ENCODE results near the gene PDZRN3. TPM values are rescaled to one million over a fixed set of nuclear protein-coding genes. Genes with fewer than 3 reads are reported as not detected.
A peak's percentile ranks its signal among the peaks of the same experiment; 100 is the strongest.

The PDZRN3 gene
- total and polyA plus RNA-seq, 2 of the 13 experiments (the other 11 are each of a cell fraction or from before 2014, with no cell fraction given): not detected

DNA sequence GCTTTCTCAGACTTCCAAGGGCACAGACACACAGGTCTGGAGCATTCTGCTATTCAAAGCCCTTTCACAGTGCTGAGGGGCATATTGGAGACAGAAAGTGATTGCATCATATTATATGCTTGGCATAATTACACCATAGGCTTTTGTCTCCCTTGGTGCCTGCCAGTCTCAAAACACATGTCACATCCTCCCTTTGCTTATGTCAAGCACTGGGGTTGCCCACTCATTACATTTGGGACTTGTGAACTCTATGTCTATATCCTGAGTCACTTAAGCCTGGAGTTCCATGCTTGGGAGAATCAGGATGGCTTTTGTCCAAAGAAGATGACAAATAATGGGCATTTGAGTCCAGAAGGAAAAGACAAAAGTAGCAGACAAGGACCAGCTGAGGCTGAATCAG lies 12.3 kb upstream of the PDZRN3 start:
- Histone ChIP-seq H3K4me1 (ENCODE audit: insufficient read depth, low read length) (no peaks in the 10 kb centered on the region), H3K9ac (ENCODE audit: insufficient read depth, low read depth, low read length) (no peak overlapping the region), H3K36me3 (replicated peaks in 1 of 2; ENCODE audit: control insufficient read depth in 1 of 2, insufficient read depth in 2 of 2, low read length in 2 of 2) (no peaks in the 10 kb centered on the region), H3K27ac (ENCODE audit: extremely low read length, insufficient read depth, low read length) (no peak overlapping the region), H3K27me3 (ENCODE audit: control insufficient read depth in 1 of 2, insufficient read depth in 2 of 2, low read length in 2 of 2) (no peaks in the 10 kb centered on the region), H3K79me2 (ENCODE audit: insufficient read depth, low read length) (no peaks in the 10 kb centered on the region), H3K4me2 (ENCODE audit: low read depth, low read length) (no peak overlapping the region), H2AFZ (ENCODE audit: low read length) (no peak overlapping the region), H4K20me1 (ENCODE audit: insufficient read depth, low read length) (no peaks in the 10 kb centered on the region), H3K9me3 (ENCODE audit: low read length) (no peaks in the 10 kb centered on the region), H3K4me3 (replicated peaks in 1 of 3; ENCODE audit: insufficient read depth in 1 of 3, low read depth in 2 of 3, low read length in 3 of 3) (no peak overlapping the region)
- ChIA-PET CTCF (ENCODE audit: low intra/inter-chr PET ratio, low total read pairs) (no interaction called here), POLR2A (no interaction called here)
- ATAC-seq (no peak), DNase-seq (ENCODE audit: low spot score) (no peak), FAIRE-seq (no peak)
- no TSS peak for BruUV-seq (replicated peaks)
- in situ Hi-C loops (cut with HindIII; ENCODE audit: extremely low pct_ligation_motif_present, low pct_unique_long_range_greater_than_20kb): no loop called here
- intact Hi-C loops (cut with micrococcal nuclease; ENCODE audit: unreplicated experiment): no loop called here
- TF ChIP-seq CEBPB (IDR thresholded peaks at IDR 0.05; ENCODE audit: borderline replicate concordance, low read depth, low read length) (peak; percentile 63; the same call in 1 of the 2 replicates), ZNF142 (CRISPR knock-in tag; IDR thresholded peaks at IDR 0.05) (no peak), ATF7 (IDR thresholded peaks at IDR 0.05) (peak; percentile 37; the same call in 1 of the 2 replicates), ATF7 (CRISPR knock-in tag; IDR thresholded peaks at IDR 0.05) (no peak)

All from HepG2 (cell line).